ENCODE data around the gene SEMA3D. TPM values are rescaled to one million over a fixed set of nuclear protein-coding genes. Genes with fewer than 3 reads are reported as not detected.

The SEMA3D gene
- total and polyA plus RNA-seq, 12 donors, result 0.80 to 9.3 (median 6.6) TPM

GRCh38 chr7:85186083-85186520 lies 754 bp downstream of the SEMA3D start:
- no peaks in the 10 kb centered on the region for H3K4me1 ChIP-seq (replicated peaks in 1 of 2)
- WGBS, 4 donors, result 0 to 3% (median 2%) methylated on average over 12 to 28 of the region's 28 CpGs
- intact Hi-C loops (cut with DNase I), result loop anchor here (10.0 kb wide), 2 partner anchors 141 to 369 kb away; no protein-coding TSS in a partner anchor
- H3K27me3 ChIP-seq, result peaks cover 11% of the 10 kb centered on the region
- peak; percentile 16 to 62 (median 36) for DNase-seq
- peak overlapping the region in 3 of 5 donors; percentile 27 to 82 (median 57) for H3K27ac ChIP-seq
- no peaks in the 10 kb centered on the region for H3K36me3 ChIP-seq (replicated peaks in 1 of 2)
- no peaks in the 10 kb centered on the region for H3K9me3 ChIP-seq (replicated peaks in 1 of 3)
- TF ChIP-seq POLR2A (IDR thresholded peaks at IDR 0.05), result peak in 1 of 2 donors; percentile 34
- no peak for TF ChIP-seq CTCF (IDR thresholded peaks at IDR 0.05)
- H3K4me3 ChIP-seq, result peak overlapping the region in 1 of 4 donors; percentile 56

- Histone ChIP-seq H3K9me3 (replicated peaks in 1 of 3) (no peaks in the 10 kb centered on the region), H3K4me3 (peak overlapping the region in 1 of 4 donors; percentile 56), H3K36me3 (replicated peaks in 1 of 2) (no peaks in the 10 kb centered on the region), H3K27ac (peak overlapping the region in 3 of 5 donors; percentile 27 to 82 (median 57)), H3K4me1 (replicated peaks in 1 of 2) (no peaks in the 10 kb centered on the region), H3K27me3 (peaks cover 11% of the 10 kb centered on the region)
- 0 to 2% (median 1%) methylated on average over 31 to 39 of the region's 39 CpGs for WGBS, 4 donors
- intact Hi-C loops (cut with DNase I), result loop anchor here (10.0 kb wide), 2 partner anchors 141 to 369 kb away; no protein-coding TSS in a partner anchor
- TF ChIP-seq POLR2A (IDR thresholded peaks at IDR 0.05) (peak in 1 of 2 donors; percentile 7), CTCF (IDR thresholded peaks at IDR 0.05) (no peak)
- DNase-seq, result peak; percentile 25 to 71 (median 39)
Measured at GRCh38 chr7:85185424-85186082, 1.3 kb downstream of the SEMA3D start.

- DNase-seq, result peak; percentile 17 to 58 (median 37)
- Histone ChIP-seq H3K9me3 (replicated peaks in 1 of 3) (no peaks in the 10 kb centered on the region), H3K27me3 (peaks cover 11% of the 10 kb centered on the region), H3K4me1 (replicated peaks in 1 of 2) (no peaks in the 10 kb centered on the region), H3K27ac (peak overlapping the region in 2 of 5 donors; percentile 57 to 82), H3K36me3 (replicated peaks in 1 of 2) (no peaks in the 10 kb centered on the region), H3K4me3 (peak overlapping the region in 1 of 4 donors; percentile 56)
- no peak for TF ChIP-seq POLR2A (IDR thresholded peaks at IDR 0.05)
- 8 to 16% (median 12%) methylated on average over 21 of the region's 21 CpGs for WGBS, 4 donors
- intact Hi-C loops (cut with DNase I), result loop anchor here (10.0 kb wide), 2 partner anchors 140 to 370 kb away; no protein-coding TSS in a partner anchor
Measured at GRCh38 chr7:85184599-85185423, 2.0 kb downstream of the SEMA3D start.

- Histone ChIP-seq H3K27ac (no peak overlapping the region), H3K4me1 (replicated peaks in 1 of 2) (no peaks in the 10 kb centered on the region), H3K9me3 (replicated peaks in 1 of 3) (no peaks in the 10 kb centered on the region), H3K4me3 (no peak overlapping the region), H3K36me3 (replicated peaks in 1 of 2) (no peaks in the 10 kb centered on the region), H3K27me3 (no peaks in the 10 kb centered on the region)
- WGBS, 4 donors, result 84 to 91% (median 88%) methylated on average over 3 of the region's 3 CpGs
- no peak for DNase-seq
- intact Hi-C loops (cut with DNase I), result loop anchor here (10.0 kb wide), 2 partner anchors 138 to 372 kb away; no protein-coding TSS in a partner anchor
- TF ChIP-seq CTCF (IDR thresholded peaks at IDR 0.05) (no peak), POLR2A (IDR thresholded peaks at IDR 0.05) (no peak)
Measured at GRCh38 chr7:85183296-85183695, 3.6 kb downstream of the SEMA3D start.
